Astrocyte of the hippocampus (primary cell): ENCODE results near the gene AFF2.

Source experiments
- DNase-seq: peaks from one replicate; pipeline ENCODE4 v3.0.0; 2011; ENCODE audit warnings: low read depth, low spot score

Gene AFF2

GRCh38 chrX:148500423-148501385 is at the start of gene AFF2:
TSS of gene AFF2 (plus strand) at chrX:148500617. CDS start at chrX:148501098, 481 bp downstream.
- DNase-seq = peak; percentile 68

- DNase-seq = no peak
These were observed 43.1 kb upstream of the AFF2 start for GRCh38 chrX:148457279-148457678.

- DNase-seq = no peak
These were observed 41.1 kb upstream of the AFF2 start for GRCh38 chrX:148459343-148459742.

DNA sequence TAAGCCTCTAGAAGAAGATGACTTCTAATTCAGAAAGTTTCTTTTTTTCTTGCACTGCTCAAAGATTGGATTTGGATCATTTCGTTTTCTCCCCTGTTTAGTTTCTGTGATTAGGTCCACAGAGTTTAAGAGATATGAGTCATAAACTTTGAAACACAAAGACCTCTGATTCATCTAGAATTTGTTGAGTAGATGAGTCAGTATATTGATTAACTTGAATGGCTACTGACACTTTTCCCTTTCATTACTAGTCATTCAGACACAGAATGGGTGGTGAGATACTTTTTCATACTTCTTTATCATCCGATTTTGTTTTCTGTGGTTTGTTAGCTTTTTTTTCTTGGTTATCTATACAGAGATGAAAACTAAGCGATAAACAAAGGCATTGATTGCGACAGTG is 34.1 kb upstream of the AFF2 start:
- peak; percentile 1 for DNase-seq

- no peak for DNase-seq
These were observed 30.1 kb upstream of the AFF2 start for GRCh38 chrX:148470324-148470723.

GRCh38 chrX:148474030-148474429 is 26.4 kb upstream of the AFF2 start:
- no peak for DNase-seq

DNA sequence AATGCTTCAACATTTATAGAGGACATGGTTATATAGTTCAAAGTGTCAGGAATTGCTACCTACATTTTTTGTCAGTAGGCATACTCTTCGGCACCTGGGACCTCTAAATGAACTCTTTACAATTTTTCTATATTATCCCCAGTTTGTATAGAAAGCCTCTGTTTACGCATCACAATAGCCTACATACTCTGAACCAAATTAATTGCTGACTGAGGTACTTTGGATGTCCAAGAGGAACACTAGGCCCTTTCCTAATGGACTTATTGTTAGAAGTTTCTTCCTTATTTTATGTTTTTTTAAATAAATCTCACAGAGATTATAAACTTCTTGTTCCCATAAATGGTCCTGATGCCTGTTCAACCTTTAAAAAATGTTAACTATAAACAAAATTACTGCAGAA is 8.4 kb upstream of the AFF2 start:
- no peak for DNase-seq

DNA sequence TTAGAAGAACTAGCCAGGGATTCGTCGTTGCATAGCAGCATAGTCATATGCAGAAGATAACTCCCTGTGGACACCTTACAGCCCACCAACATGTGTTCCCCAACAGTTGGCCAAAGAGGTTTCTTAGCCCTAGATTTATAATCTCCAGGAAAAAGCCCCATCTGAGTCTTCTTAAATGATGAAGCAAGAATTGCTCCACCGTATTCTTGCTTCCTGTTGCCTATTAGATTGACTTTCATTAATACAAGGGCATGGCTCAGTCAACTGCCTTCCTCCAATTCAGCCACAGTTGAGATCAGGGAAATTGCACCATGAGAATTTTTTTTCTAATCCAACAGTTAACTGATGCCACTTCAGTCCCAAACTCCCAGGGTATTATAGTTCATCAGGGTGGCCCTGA is 5.2 kb upstream of the AFF2 start:
- no peak for DNase-seq

DNA sequence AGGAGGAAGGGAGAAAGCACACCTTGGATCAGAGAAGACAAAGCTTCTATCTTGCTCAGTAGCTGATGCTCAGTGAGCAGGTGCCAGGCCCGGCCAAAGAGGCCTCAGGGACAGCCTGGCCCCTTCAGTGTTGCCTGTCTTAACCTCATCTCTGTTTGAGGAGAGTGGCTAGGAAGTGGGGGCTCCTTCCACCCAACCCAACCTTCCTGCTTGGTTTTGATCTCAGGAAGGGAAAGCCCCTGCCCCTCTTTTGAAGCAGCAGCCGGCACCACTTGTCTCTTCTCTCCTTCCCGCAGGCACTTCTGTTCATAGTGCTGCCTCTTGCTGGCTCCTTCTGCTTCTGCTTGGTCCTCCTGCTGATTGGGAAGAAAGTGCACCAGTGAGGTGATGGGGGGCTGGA is 2.4 kb upstream of the AFF2 start:
- DNase-seq = no peak

- no peak for DNase-seq
These were observed 587 bp upstream of the AFF2 start for GRCh38 chrX:148499638-148500422.

DNA sequence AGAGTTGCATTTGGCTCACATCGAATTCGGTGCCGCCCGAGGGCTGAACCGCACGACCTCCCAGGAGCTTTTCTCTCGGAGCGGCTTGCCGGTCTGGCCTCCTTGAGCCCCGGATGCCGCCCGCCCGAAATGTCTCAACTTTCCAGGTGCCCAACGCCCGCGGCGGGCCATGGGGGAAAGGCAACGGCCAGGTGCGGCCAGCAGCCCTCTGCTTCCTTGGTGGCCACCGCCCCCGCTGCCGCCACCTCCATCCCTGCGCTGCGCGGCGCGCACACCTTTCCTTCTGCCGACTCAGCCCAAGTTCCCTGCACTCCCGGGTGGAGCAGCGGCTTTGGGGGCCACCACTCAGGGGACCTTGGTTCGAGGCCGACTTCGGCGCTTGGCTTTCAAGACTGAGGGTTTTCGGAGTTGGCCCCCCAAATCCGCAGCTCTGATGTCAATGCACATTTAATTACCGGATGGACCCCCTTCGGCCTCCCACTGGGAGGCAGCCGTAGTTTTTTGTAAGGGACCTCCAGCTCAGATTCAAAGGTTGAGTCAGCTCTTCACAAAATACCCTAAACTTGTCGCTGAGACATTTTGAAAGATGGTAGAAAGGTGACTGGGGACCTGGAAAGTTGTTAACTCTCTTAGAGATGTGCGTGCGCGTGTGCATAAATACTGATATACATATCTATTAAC is 1.1 kb downstream of the AFF2 start:
- no peak for DNase-seq

DNA sequence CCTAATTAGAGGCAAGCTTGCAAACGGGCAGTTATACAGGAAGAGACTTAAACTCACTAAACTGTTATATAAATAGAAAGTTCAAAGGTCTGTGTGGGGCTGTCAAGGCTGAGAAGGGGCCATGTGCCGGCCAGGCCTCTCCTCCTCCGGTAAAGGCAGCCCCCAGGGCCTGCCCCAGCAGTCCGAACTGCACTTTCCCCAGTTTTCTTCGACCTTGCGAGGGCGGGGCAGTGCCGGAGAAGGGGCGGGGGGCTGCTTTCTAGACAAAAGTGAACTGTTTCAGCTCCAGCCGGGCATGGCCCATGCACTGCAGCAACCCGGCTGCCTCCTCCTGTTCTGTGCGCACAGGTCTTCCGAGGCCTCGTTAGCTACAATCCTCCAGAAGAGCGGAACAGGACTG is 4.1 kb downstream of the AFF2 start:
- DNase-seq = no peak

GRCh38 chrX:148507418-148507817 is 7.0 kb downstream of the AFF2 start:
- no peak for DNase-seq

DNA sequence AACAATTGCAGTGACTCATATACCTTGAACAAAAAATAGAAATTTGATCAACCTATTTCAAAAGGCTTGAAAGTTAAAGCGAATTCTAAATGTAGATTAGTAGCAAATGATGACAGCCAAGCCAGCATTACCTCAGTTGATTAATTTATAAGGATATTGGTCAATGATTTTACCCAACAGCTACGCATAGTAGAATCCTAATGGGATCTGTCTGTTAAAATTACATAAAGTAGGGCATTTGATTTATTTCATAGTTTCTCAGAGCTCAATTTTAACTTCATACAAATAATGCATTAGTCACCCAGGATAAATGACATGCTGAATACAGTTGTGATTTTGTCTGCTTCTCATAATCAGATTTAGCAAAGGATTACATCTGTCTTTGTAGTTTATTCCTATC is 12.0 kb downstream of the AFF2 start:
- no peak for DNase-seq

- no peak for DNase-seq
These were observed 13.2 kb downstream of the AFF2 start for GRCh38 chrX:148513661-148514060.

DNA sequence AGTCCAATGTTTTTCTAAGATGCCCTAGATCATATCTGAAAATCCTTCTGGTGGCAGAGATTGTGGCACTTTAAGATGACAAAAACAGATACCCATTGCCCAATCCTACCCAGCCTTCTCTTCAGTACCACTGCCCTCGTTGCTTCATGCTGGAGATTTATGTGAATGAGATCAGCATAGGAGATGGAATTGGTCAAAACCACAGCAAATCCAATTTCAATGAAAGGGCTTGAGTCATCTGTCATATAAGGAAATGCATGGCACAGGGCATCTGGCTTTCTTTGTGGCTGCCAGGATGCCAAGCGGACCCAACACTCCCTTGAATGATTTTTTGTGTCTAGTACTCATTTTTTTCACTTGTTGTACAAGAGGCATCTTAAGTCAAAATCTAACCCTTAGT is 16.8 kb downstream of the AFF2 start:
- peak; percentile 51 for DNase-seq

DNA sequence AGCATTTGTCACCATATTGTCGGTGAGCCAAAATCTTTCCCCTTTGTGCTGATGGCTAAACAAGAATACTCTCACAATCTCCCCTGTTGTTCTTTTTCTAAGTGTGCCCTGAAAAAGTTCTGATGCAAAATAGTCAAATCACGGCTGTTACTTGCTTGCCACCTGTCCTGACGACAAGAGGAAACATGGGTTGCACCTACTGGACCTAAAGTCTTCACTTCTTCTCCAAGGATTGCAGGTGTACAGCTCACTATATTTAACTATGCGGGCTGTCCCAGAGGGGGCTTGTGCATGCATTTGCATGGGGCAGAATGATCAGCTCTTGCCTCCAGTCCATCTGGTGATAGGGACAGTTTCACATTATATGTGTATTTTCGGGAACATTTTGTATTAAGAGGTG is 21.6 kb downstream of the AFF2 start:
- DNase-seq = no peak

GRCh38 chrX:148523303-148524080 is 23.1 kb downstream of the AFF2 start:
- DNase-seq = no peak

GRCh38 chrX:148530464-148531077 is 30.2 kb downstream of the AFF2 start:
- peak; percentile 20 for DNase-seq

DNA sequence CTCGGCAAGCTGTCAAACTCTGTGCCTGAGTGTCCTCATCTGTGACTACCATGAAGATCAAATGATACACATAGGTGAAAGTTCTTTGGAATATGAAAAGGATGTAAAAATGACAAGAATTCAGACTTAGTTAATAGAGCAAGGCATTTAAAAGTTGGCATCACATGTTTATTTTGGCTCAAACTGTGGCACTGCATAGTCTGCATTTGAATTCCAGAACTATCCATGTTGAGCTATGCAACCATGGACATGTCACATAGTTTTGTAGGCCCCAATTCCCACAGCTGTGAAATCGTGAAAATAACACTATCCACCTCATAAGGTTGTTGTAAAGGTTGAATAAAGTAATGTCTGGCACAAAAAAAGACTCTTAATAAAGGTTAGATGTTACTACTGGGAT is 33.9 kb downstream of the AFF2 start:
- DNase-seq = peak; percentile 21

GRCh38 chrX:148535639-148536038 is 35.2 kb downstream of the AFF2 start:
- peak; percentile 25 for DNase-seq
